Measurements from ENCODE around the gene SLC25A19.
"Not testable (repeated sequence)": the region's sequence is repeated elsewhere in the genome, so short reads cannot be mapped to it uniquely, and the experiment has no call there.

SLC25A19 gene

DNA sequence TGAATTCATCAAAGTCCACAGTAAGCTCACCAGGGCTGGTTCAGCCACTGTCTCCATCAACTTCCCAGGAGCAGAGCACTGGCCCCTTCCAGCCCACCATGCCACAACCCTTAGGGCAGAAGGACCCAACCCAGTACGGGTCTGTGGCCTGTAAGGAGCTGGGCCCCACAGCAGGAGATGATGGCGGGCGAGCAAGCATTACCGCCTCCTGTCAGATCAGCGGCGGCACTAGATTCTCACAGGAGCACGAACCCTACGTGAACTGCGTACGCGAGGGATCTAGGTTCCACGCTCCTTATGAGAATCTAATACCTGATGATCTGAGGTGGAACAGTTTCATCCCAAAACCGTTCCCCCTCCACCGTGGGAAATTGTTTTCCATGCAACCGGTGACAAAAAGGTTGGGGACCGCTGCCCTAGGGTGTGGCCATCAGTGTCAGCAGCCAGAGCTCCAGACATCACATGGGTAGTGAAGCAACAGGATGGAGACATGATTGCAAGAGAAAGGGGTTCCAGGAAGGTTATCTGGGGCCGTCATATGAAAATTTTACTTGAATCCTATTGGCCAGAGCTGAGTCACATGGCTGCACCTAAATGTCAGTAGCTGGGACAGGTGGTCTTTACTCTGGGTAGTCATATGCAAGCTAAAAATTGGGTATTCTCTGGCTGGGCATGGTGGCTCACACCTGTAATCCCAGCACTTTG lies 12.4 kb upstream of the SLC25A19 start:
- no peak for DNase-seq (ENCODE audit: low spot score)

DNA sequence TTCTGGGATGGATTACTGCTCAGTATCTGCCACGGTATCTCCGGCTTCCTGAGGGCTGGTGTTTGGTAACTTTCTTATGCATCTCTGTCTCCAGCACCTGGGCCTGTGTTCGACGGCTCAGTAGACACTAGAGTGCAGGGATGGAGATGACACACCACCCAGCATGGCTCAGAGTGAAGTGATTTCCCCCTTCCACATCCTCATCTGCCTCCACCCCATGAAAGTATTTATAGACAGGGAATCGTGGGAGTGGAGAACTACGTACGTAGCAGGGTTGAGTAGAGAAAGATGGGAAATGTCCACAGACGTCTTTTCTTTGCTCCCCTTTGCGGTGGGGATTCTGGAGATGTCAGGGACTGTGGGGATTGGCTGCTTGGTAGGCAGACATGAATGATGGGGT lies 11.8 kb upstream of the SLC25A19 start:
- DNase-seq (ENCODE audit: low spot score): no peak

DNA sequence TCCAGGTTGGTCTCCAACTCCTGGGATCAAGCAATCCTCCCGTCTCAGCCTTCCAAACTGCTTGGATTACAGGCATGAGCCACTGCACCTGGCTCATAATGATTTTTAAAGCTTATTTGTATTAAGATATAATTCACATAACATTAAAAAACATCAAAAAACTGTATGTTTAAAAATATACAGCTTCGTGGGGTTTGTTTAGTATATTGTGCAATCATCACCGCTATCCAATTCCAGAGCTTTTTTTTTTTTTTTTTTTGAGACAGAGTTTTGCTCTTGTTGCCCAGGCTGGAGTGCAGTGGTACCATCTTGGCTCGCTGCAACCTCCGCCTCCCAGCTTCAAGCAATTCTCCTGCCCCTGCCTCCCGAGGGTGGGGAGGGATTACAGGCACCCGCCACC lies 11.0 kb upstream of the SLC25A19 start:
- no peak for DNase-seq (ENCODE audit: low spot score)

- DNase-seq (ENCODE audit: low spot score): no peak
Observed at GRCh38 chr17:75295201-75296158, 6.2 kb upstream of the SLC25A19 start.

DNA sequence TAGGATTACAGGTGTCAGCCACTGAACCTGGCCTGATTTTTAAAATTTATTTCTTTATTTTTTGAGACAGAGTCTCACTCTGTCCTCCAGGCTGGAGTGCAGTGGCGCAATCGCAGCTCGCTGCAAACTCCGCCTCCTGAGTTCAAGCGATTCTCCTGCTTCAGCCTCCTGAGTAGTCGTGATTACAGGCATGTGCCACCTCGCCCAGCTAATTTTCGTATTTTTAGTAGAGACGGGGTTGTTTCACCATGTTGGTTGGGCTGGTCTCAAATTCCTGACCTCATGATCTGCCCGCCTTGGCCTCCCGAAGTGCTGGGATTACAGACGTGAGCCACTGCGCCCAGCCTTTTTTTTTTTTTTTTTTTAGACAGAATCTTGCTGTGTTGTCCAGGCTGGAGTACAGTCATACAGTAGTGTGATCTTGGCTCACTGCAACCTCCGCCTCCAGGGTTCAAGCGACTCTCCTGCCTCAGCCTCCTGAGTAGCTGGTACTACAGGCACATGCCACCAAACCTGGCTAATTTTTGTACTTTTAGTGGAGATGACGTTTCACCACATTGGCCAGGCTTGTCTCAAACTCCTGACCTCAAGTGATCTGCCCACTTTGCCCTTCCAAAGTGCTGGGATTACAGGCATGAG lies 3.7 kb upstream of the SLC25A19 start:
- DNase-seq (ENCODE audit: low spot score): not testable (repeated sequence)

DNA sequence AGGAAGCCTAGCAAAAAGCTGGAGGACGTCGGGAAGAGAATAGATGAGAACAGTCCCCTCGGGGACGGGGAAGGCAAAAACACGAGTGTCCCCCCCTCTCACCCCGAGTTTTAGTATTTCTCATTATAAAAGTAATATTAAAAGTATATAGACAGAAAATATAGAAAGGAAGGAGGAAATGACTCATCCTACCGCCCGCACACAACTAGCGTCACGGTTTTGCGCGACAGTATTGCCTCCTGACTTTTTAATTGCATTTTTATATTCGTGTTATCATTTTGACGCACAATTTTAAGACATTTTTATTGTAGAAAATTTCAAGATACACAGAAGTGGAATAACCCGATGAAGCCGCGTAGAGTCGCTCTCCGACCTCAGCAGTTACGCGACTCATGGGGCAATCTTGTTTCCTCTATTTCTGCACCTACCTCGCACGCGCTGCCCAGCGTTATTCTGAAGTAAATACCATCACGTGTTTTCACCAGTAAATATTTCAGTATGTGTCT lies 652 bp upstream of the SLC25A19 start:
- DNase-seq (ENCODE audit: low spot score): peak; percentile 39

- peak; percentile 23 for DNase-seq (ENCODE audit: low spot score)
Observed at GRCh38 chr17:75288770-75289114, 491 bp downstream of the SLC25A19 start.

GRCh38 chr17:75288359-75288758 lies 874 bp downstream of the SLC25A19 start:
- no peak for DNase-seq (ENCODE audit: low spot score)

GRCh38 chr17:75287221-75287620 lies 2.0 kb downstream of the SLC25A19 start:
- DNase-seq (ENCODE audit: low spot score): no peak

GRCh38 chr17:75285123-75285522 lies 4.1 kb downstream of the SLC25A19 start:
- DNase-seq (ENCODE audit: low spot score): no peak

GRCh38 chr17:75280189-75280588 lies 9.0 kb downstream of the SLC25A19 start:
- not testable (repeated sequence) for DNase-seq (ENCODE audit: low spot score)

DNA sequence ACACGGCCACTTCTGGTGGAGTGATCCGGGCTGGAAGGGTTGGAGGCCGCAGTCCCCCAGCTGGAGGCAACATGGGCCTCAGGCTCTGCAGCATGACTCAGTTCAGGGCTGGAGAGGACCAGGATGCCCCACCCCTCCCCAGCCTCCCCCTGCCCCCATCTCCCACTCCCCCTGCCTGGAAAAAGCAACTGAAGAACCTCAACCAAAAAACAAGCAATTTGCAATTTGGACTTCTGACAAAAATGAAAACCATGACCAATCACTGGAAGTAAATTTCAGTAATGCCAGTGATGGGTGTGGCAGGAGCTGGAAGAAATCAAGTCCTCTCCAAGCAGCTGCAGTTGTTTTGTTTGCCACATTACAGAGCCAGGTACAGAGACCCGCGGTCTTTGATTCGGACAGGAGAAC lies 11.6 kb downstream of the SLC25A19 start:
- no peak for DNase-seq (ENCODE audit: low spot score)

DNA sequence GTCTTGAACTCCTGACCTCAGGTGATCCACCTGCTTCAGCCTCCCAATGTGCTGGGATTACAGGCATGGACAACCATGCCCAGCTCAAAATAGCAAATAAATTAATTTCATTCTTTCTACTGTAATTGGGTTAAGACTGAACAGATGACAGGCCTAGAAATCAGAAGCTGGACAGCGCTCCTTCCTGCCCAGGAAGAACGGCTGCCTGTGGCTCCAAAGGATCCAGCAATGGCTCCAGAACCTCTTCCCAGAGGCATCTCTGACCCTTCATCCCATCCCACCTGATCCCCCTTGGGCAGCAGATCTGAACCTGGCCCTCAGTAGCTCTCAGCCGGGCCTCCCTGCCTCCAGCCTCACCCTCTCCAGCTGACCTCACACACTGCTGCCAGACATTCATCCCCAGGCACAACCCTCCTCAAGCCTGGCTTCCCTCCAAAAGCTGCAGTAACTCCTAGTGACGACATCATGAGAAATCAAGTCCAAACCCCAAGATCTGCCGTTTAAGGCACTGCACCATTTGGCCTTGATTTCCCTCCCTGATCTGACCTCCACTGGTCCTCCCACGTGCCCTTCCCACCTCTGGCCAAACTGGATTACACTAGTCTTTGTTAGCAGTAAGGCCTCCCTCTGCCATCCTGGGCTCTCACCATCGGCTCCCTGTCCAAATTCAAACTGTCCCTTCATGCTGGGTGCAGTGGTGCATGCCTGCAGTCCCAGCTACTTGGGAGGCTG lies 15.1 kb downstream of the SLC25A19 start:
- DNase-seq (ENCODE audit: low spot score): no peak

DNA sequence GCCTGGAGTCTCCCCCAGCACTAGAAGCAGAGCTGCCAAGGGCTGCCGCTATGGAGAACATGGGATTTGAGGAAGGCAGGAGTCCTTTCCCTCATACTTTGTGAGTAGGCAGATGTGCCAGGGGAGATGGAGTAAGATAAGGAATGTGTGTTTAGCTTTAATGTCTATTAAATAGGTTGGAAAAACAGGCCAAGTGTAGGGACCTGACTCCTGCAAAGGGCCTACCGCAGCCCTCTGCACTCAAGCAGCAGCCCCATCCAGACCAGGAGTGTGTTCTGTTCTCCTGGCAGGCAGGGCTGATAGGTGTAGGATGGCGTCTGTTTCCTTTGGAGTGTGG lies 16.4 kb downstream of the SLC25A19 start:
- DNase-seq (ENCODE audit: low spot score): no peak

DNA sequence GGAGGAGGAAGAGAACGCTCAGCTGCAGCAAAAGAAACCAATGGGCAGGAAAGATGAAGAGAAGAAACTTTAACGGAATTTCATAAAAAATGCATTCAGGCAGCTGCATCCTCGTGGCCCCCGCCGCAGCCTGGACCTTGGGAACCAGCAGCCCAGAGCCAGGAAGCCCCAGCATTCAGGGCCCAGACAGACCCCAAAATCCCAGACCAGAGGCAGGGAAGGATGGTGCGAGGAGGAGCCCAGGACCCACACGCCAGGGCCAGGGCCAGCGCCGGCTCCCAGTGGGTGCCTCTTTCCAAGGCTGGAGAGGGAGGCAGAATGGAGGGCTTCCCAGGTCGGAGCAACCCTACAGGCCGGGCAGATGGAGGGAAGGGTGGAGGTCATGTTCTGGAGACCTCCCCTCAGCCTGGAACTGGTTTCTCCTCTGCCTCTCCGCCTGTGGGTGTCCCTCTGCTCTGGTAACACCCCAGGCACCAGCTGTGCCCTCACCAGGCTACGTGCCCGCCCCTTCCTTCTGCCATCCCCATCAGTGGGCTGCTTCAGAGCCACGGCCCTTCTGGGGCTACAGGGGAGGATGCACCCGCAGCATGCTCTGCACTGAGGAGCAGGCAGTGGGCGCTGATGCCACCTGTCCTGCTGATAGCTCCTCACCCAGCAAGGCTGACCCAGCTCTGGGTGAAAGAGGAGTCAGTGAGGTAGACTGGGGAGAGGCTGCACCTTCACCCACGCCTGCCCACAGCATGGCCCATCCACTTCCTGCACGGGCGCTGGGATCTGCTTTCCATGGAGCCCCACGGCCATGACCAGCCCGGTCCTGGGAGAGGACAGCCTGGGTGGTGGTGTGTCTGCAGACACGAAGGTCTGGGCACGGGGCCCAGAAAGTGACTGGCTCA lies 17.0 kb downstream of the SLC25A19 start:
- no peak for DNase-seq (ENCODE audit: low spot score)

DNA sequence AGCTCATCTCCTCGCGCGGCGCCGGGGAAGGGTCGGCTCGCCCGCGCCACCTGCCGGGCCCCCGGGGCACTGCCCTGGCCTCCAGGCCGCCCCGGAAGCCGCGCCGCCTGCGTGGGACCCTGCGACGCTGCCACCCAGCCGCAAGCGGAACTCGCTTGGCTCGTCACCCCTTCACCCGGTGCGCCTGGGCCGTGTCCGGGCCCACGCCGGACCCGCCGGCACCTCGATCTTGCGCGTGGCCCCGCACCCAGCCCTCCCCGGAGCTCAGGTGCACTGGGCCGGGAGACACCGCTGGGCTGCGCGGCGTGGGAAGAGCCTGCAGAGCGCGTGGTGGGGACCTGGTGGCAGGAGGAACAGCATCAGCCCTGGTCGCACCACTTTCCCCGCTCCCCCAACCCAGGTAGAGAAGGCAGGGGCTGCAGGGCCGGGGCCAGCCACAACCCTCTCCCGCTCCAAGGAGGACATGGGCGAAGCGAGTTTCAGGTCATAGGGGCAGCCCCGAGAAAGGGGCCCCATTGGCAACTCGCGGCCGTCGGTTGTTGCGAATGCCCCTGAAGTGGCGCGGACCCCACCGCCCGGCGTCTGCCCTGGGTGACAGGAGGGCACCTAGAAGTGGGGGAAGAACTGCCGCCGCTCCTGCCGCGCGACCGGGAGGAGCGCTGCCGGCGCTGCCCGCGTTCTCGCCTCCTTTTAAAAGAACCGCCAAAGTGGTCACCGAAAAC lies 17.8 kb downstream of the SLC25A19 start:
- DNase-seq (ENCODE audit: low spot score): peak; percentile 82

- no peak for DNase-seq (ENCODE audit: low spot score)
Observed at GRCh38 chr17:75270966-75271232, 18.3 kb downstream of the SLC25A19 start, which contains the start of gene MIF4GD. Gene MIF4GD (minus strand): TSS chr17:75271231. CDS start chr17:75270195, 1,036 bp downstream.

DNA sequence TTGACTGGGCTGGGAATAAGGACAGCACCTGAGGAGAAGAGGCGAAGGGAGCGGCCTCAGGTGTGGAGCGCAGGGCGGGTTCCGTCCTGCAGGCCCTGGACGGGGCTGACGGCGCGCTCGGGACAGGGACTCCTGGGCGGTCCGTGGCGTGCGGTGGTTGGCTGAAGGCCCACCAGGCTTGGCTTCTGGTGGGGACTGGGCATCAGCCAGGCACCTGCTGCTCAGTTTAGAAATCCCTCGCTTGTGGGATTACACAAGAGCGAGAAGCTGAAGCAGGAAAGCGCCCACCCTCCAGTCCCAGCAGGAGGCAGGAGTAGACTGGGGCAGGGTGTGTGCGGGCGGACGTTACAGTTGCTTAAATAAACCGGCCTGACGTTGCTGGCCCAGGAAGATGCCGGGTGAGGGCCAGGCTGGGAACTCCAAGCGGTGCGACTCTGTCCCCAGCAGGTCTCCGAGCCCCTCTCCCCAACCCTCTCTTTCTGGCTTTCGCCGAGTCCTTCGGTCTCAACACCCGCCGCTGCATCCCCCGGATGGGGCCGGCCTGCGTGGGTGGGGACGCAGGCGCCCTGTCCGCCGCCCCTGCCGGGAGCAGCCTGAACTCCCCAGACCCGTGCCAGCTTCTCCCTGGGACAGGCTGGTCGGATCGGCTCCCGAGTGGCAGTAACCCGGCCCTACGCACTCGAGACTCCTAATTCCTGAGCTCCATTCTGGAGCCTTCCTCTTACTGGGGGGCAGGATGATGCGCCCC lies 18.8 kb downstream of the SLC25A19 start:
- DNase-seq (ENCODE audit: low spot score): peak; percentile 57

DNA sequence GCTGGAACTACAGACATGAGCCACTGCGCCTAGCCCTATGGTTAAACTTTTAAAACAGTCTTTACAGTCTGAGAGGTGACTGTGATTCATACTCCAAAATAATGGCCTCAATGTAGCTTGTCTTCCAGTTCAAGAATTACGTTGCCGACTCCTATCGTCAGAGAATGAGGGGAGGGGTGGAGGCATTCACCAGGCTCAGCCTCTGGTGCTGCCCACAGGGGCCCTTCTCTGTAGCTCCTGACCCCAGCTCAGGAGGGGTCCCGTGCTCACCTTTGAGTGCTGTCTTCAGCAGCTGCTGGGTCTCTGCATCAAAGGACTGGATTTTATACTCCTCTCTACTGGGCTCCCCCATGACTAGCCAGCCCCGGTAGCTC lies 19.4 kb downstream of the SLC25A19 start:
- DNase-seq (ENCODE audit: low spot score): no peak

Data from COLO829 (cell line).